Ramos (cell line): ENCODE data around the gene NEMF.
"Not testable (repeated sequence)": the region's sequence is repeated elsewhere in the genome, so short reads cannot be mapped to it uniquely, and the experiment has no call there.

Experiments used
- in situ Hi-C: fragments of 300-500 bp; cut with MboI; formaldehyde crosslinking; loops from one replicate; pipeline ENCODE4 v1.14.3; 2022; ENCODE audit warnings: low sequenced_read_pairs; ENCODE audit not compliant: unreplicated experiment

The NEMF gene

GRCh38 chr14:49849213-49849847, 3.3 kb downstream of the NEMF start:
- in situ Hi-C loops: no loop called here

- in situ Hi-C loops: no loop called here
Observed at GRCh38 chr14:49828640-49829039, 23.9 kb downstream of the NEMF start.

GRCh38 chr14:49820176-49820575, 32.4 kb downstream of the NEMF start:
- in situ Hi-C loops: no loop called here

GRCh38 chr14:49816844-49817243, 35.7 kb downstream of the NEMF start:
- in situ Hi-C loops: no loop called here

GRCh38 chr14:49816118-49816517, 36.5 kb downstream of the NEMF start:
- in situ Hi-C loops: not testable (repeated sequence)

GRCh38 chr14:49808780-49809179, 43.8 kb downstream of the NEMF start:
- in situ Hi-C loops: no loop called here

- in situ Hi-C loops: no loop called here
Observed at GRCh38 chr14:49796025-49796424, 56.6 kb downstream of the NEMF start.

GRCh38 chr14:49792618-49793017, 60.0 kb downstream of the NEMF start:
- in situ Hi-C loops: no loop called here

GRCh38 chr14:49786315-49786714, 66.3 kb downstream of the NEMF start:
- in situ Hi-C loops: no loop called here

GRCh38 chr14:49783394-49784014, 69.1 kb downstream of the NEMF start:
- in situ Hi-C loops: no loop called here

GRCh38 chr14:49781040-49781439, 71.5 kb downstream of the NEMF start:
- in situ Hi-C loops: not testable (repeated sequence)

- in situ Hi-C loops: no loop called here
Observed at GRCh38 chr14:49778421-49778820, 74.2 kb downstream of the NEMF start.

GRCh38 chr14:49774106-49774505, 78.5 kb downstream of the NEMF start:
- in situ Hi-C loops: no loop called here

GRCh38 chr14:49771691-49772090, 80.9 kb downstream of the NEMF start:
- in situ Hi-C loops: not testable (repeated sequence)

GRCh38 chr14:49770212-49770817, 82.3 kb downstream of the NEMF start:
- in situ Hi-C loops: no loop called here

GRCh38 chr14:49769581-49770211, 82.9 kb downstream of the NEMF start:
- in situ Hi-C loops: no loop called here

- in situ Hi-C loops: no loop called here
Observed at GRCh38 chr14:49769171-49769570, 83.4 kb downstream of the NEMF start.

GRCh38 chr14:49768301-49769121, 84.1 kb downstream of the NEMF start:
- in situ Hi-C loops: no loop called here

- in situ Hi-C loops: no loop called here
Observed at GRCh38 chr14:49767571-49768300, 84.9 kb downstream of the NEMF start, which contains the start of gene KLHDC2. TSS of gene KLHDC2 (plus strand) at chr14:49768153. CDS start at chr14:49768469, 316 bp downstream.

- in situ Hi-C loops: no loop called here
Observed at GRCh38 chr14:49767270-49767570, 85.4 kb downstream of the NEMF start.
